Psoas muscle (tissue), 8 donors: ENCODE measurements around the gene TAS2R1. TPM values are rescaled to one million over a fixed set of nuclear protein-coding genes. Genes with fewer than 3 reads are reported as not detected.

ENCODE experiments used
- ATAC-seq, 4 donors: fragments of 200-7000 bp; cut with Tn5 transposase; one replicate each; pipeline ENCODE4 v1.9.1; 2020; ENCODE audit warnings: moderate library complexity in 3 of 4, mild to moderate bottlenecking in 2 of 4
- DNase-seq, 2 donors: peaks; one replicate each; pipeline ENCODE4 v3.0.0-alpha.2; 2020
- H3K27ac ChIP-seq: fragments of 200-600 bp; one replicate; pipeline ENCODE4 v1.8.0; 2022
- H3K27me3 ChIP-seq, 3 donors: fragments of 200-600 bp in 1 of 3; one replicate each; pipeline versions ENCODE4 v1.6.1 to v1.8.0; 2013 to 2022; ENCODE audit warnings: low read length in 2 of 3, mild to moderate bottlenecking in 2 of 3, moderate library complexity in 1 of 3; ENCODE audit not compliant: insufficient read depth in 3 of 3
- H3K36me3 ChIP-seq, 2 donors: fragments of 200-600 bp in 1 of 2; one replicate each; pipeline versions ENCODE4 v1.6.1 to v1.8.0; 2013 to 2022; ENCODE audit warnings: low read depth in 1 of 2, mild to moderate bottlenecking in 1 of 2, moderate library complexity in 1 of 2; ENCODE audit not compliant: insufficient read depth in 1 of 2
- H3K4me1 ChIP-seq: fragments of 200-600 bp; one replicate; pipeline ENCODE4 v1.8.0; 2022
- H3K4me3 ChIP-seq: fragments of 200-600 bp; one replicate; pipeline ENCODE4 v1.8.0; 2022; ENCODE audit warnings: mild to moderate bottlenecking
- H3K9me3 ChIP-seq: fragments of 200-600 bp; one replicate; pipeline ENCODE4 v1.8.0; 2022
- WGBS, 3 donors: extraction: QIAGEN DNeasy Blood & Tissue Kit; methylation state at CpG; one replicate each; pipeline versions ENCODE4 v1.1.6 to v1.1.7; 2013; 5-methylcytosine and 5-hydroxymethylcytosine counted together
- intact Hi-C, 2 donors: fragments of 100-400 bp; cut with DNase I; formaldehyde crosslinking; loops; one replicate each; pipeline versions ENCODE4 v1.11.0 to v1.14.2; 2022
- polyA plus RNA-seq, 3 donors: library from polyadenylated mRNA; stranded (reverse); fragments of 200-250 nt; gene quantifications; one replicate each; pipeline ENCODE4 v1.2.3, GENCODE V29; 2013
- total RNA-seq, 4 donors: library from RNA; stranded (reverse); fragmentation: NEBNext Ultra II Directional in 2 of 4; extraction: Animal tissue kit (Norgen Biotek cat#: 25700) in 2 of 4; gene quantifications; one replicate each; pipeline versions ENCODE4 v1.2.1 to v1.2.4, GENCODE V29; 2021 to 2023
- TF ChIP-seq, protein P1 (sequence below): fragments of 200-600 bp; IDR thresholded peaks from one replicate; pipeline ENCODE4 v1.8.0; 2022; ENCODE audit warnings: antibody characterized with exemption
- donor health status: healthy with polysubstance abuse.
- donor health status: DM: no; HTN: no; CAD: no; lungs with moderate emphysema.
- donor health status: Bipolar disorder and iron deficiency.
- donor health status: healthy.
- donor health status: DM: yes; HTN: yes; CAD: no.
- donor health status: DM: no; HTN: no; CAD: no.
- donor health status: DM: no; HTN: no; CAD: no.
- donor health status: DM: yes; HTN: yes; CAD: no.

Gene TAS2R1
- total and polyA plus RNA-seq, 7 donors, result not detected

DNA sequence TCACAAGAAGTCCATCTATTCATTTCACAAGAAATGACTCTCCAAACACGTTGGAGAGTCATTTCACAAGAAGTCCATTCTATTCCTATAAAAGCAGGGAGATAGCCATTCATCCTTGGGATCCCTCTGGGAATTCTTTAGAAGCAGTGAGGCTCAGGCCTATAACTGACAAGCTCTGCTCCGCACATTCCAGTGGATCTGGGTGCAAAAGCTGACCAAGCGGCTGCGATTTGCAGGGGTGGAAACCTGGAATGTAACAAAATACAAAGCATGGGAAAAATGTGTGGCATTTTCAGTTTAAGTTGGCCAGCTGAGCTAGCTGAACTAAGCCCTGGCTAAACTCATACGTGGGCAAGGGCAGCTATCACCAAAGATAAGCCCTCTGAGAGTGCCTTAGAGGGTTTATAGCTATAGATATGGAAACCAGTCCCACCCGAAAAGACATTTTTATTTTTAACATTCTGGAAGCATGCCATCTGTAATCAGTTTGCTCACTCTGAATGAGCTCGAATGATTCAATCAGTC lies 8.7 kb downstream of the TAS2R1 start:
- no peak for ATAC-seq
- no peak overlapping the region for H3K27ac ChIP-seq
- TF ChIP-seq, protein P1, sequence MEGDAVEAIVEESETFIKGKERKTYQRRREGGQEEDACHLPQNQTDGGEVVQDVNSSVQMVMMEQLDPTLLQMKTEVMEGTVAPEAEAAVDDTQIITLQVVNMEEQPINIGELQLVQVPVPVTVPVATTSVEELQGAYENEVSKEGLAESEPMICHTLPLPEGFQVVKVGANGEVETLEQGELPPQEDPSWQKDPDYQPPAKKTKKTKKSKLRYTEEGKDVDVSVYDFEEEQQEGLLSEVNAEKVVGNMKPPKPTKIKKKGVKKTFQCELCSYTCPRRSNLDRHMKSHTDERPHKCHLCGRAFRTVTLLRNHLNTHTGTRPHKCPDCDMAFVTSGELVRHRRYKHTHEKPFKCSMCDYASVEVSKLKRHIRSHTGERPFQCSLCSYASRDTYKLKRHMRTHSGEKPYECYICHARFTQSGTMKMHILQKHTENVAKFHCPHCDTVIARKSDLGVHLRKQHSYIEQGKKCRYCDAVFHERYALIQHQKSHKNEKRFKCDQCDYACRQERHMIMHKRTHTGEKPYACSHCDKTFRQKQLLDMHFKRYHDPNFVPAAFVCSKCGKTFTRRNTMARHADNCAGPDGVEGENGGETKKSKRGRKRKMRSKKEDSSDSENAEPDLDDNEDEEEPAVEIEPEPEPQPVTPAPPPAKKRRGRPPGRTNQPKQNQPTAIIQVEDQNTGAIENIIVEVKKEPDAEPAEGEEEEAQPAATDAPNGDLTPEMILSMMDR, result no peak
- H3K4me3 ChIP-seq, result no peak overlapping the region
- no peak for DNase-seq
- H3K36me3 ChIP-seq, result no peaks in the 10 kb centered on the region
- H3K9me3 ChIP-seq, result no peaks in the 10 kb centered on the region
- 42 to 55% (median 53%) methylated on average over 7 of the region's 7 CpGs for WGBS, 3 donors
- H3K27me3 ChIP-seq, result no peaks in the 10 kb centered on the region
- intact Hi-C loops, result no loop called here
- no peaks in the 10 kb centered on the region for H3K4me1 ChIP-seq

DNA sequence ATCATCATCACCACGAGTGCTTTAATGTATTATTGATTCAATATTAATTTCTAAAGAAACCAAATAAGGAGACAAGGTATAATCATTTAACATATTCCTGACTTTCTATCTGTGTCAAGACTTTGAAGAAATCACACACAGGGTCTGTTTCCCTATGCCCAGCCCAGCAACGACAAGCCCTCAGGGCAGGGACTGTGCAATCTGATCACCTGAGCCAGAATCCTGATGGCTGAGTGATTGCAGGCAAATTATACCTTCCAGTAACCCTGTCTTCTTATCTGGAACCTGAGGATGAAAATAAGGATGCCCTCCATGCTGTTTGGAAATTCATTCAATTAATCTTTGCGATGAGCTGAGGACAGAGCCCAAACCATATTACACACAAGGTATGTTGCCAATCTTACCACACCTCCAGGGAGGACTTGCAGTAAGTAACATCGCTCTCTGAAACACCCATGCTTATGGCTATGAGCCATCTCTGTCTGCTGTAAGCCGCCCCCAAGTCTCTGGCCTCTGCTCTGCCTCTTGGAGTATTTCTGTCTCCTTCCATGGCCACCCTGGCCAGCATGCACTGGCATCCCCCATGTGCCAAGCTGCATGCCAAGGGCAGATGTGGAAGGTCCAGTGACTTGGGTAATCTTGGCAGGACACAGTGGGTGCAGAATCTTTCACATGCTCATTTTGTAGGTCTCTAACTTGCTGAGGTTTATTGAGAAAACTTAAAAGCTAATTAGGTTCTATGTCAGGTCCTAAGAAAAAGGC lies 10.6 kb downstream of the TAS2R1 start:
- ATAC-seq (peak in 2 of 4 donors; percentile 23 to 59), DNase-seq (no peak)
- no peak overlapping the region for H3K4me3 ChIP-seq
- no peaks in the 10 kb centered on the region for H3K9me3 ChIP-seq
- 47 to 60% (median 55%) methylated on average over 5 of the region's 5 CpGs for WGBS, 3 donors
- no peaks in the 10 kb centered on the region for H3K36me3 ChIP-seq
- intact Hi-C loops, result no loop called here
- H3K27ac ChIP-seq, result no peak overlapping the region
- H3K27me3 ChIP-seq, result no peaks in the 10 kb centered on the region
- TF ChIP-seq, protein P1, result no peak
- H3K4me1 ChIP-seq, result no peaks in the 10 kb centered on the region

DNA sequence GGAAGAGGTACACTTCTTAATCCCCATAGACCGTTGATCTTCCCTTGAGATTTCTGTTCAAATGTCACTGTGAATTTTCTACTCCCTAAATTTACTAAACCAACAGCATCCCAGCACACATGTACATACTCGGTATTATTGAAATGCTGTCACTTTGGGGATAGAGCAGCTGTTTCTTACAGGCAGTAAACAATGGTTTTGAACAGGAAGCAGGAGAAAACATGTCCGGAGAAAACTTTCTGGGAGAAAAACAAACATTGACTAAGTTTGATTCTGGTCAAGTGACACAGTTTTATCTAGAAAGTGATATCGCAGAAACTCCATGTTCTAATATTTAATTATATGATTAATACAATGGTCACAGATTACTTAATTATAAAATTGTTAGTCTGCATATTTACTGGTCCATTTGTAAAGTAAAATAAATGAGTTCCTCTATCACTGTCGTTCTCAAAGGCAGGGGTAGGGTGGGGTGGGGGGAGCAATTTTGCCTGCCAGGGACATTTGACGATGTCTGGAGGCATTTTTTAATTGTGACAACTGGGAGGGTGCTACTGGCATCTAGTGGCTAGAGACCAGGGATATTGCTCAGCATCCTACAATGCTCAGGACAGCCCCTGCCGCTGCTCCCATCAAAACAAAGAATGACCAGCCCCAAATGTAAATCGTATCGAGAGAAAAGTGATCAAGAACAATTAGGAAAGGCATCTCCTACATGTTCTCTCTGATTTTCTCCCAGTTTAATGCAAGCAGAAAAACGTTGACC lies 12.2 kb downstream of the TAS2R1 start:
- TF ChIP-seq, protein P1, result no peak
- H3K27me3 ChIP-seq, result no peaks in the 10 kb centered on the region
- no peak for ATAC-seq
- no peak for DNase-seq
- intact Hi-C loops, result no loop called here
- WGBS, 3 donors, result 33 to 47% (median 44%) methylated on average over 10 of the region's 10 CpGs
- H3K36me3 ChIP-seq, result no peaks in the 10 kb centered on the region
- H3K9me3 ChIP-seq, result no peaks in the 10 kb centered on the region
- no peak overlapping the region for H3K27ac ChIP-seq
- H3K4me3 ChIP-seq, result no peak overlapping the region
- no peaks in the 10 kb centered on the region for H3K4me1 ChIP-seq

DNA sequence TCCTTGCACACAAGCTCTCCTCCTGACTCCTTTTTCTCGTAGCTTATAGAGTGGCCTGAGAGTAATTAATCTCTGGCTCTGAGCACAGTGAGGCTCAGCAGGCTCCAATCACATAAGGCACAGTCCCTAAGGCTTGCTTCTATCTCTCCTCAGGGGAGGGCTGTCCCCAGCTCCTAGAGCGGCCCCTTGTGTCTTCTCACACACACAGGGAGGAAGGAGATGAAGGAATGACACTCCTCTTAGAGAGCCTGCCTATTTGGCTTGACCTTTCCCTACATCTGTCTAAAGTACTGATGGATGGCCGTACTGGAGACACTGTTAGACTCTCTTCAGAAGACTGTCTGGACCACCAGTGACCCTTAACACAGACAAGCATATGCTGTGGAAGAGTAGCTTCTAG lies 12.9 kb downstream of the TAS2R1 start:
- Histone ChIP-seq H3K27me3 (no peaks in the 10 kb centered on the region), H3K4me1 (no peaks in the 10 kb centered on the region), H3K4me3 (no peak overlapping the region), H3K36me3 (no peaks in the 10 kb centered on the region), H3K9me3 (no peaks in the 10 kb centered on the region), H3K27ac (no peak overlapping the region)
- WGBS, 3 donors, result 53 to 80% (median 57%) methylated on average over 3 of the region's 3 CpGs
- TF ChIP-seq, protein P1, result no peak
- ATAC-seq, result no peak
- intact Hi-C loops, result no loop called here
- DNase-seq, result no peak
